Keratinocyte (primary cell): ENCODE results near the gene TRIP6. TPM values are rescaled to one million over a fixed set of nuclear protein-coding genes. Genes with fewer than 3 reads are reported as not detected.

Experiments used
- DNase-seq: peaks from one replicate; pipeline ENCODE4 v3.0.0-alpha.2; 2011; ENCODE audit warnings: low read depth, missing footprints, low spot score
- FAIRE-seq: peaks from 2 replicates; lab custom pipeline; 2011; peaks lifted over from hg19 to GRCh38; lab: Jason Lieb, UNC
- H2AFZ ChIP-seq: 2 replicates; pipeline ENCODE4 v1.6.0; 2012; ENCODE audit warnings: low read length, control low read depth, inconsistent platforms; ENCODE audit not compliant: control insufficient read depth
- H3K27ac ChIP-seq: 2 replicates; pipeline ENCODE4 v1.5.1; 2011; ENCODE audit warnings: low read length; ENCODE audit not compliant: control insufficient read depth, insufficient read depth
- H3K27me3 ChIP-seq: 3 replicates; pipeline ENCODE4 v1.6.0; 2011; ENCODE audit warnings: low read length; ENCODE audit not compliant: control insufficient read depth, insufficient read depth; ENCODE audit errors: extremely low read depth
- H3K36me3 ChIP-seq, 2 experiments: 2 replicates in 1 of 2; 3 replicates in 1 of 2; pipeline ENCODE4 v1.5.1; 2011; ENCODE audit warnings: low read length in 2 of 2, mild to moderate bottlenecking in 1 of 2; ENCODE audit not compliant: control insufficient read depth in 2 of 2, insufficient read depth in 2 of 2; ENCODE audit errors: extremely low read depth in 1 of 2
- H3K4me1 ChIP-seq: 3 replicates; pipeline ENCODE4 v1.5.1; 2011; ENCODE audit warnings: low read length; ENCODE audit not compliant: control insufficient read depth, insufficient read depth; ENCODE audit errors: extremely low read depth
- H3K4me2 ChIP-seq: 3 replicates; pipeline ENCODE4 v1.6.0; 2011; ENCODE audit warnings: low read depth, low read length; ENCODE audit not compliant: control insufficient read depth, insufficient read depth; ENCODE audit errors: extremely low read depth
- H3K4me3 ChIP-seq, 3 experiments: fragments of 200-600 bp in 1 of 3; sonication (generic) in 1 of 3; 2 replicates in 2 of 3; 3 replicates in 1 of 3; pipeline ENCODE4 v1.5.1; 2011 to 2016; ENCODE audit warnings: low read length in 3 of 3, mild to moderate bottlenecking in 3 of 3, control low read depth in 2 of 3, inconsistent platforms in 1 of 3, low read depth in 1 of 3, mixed read lengths in 1 of 3, mixed run types in 1 of 3, moderate library complexity in 1 of 3; ENCODE audit not compliant: control insufficient read depth in 2 of 3, insufficient read depth in 2 of 3; ENCODE audit errors: extremely low read depth in 1 of 3
- H3K79me2 ChIP-seq: 2 replicates; pipeline ENCODE4 v1.6.0; 2012; ENCODE audit warnings: low read length; ENCODE audit not compliant: control insufficient read depth, insufficient read depth
- H3K9ac ChIP-seq: 3 replicates; pipeline ENCODE4 v1.6.0; 2011; ENCODE audit warnings: low read length; ENCODE audit not compliant: control insufficient read depth, insufficient read depth; ENCODE audit errors: extremely low read depth
- H3K9me1 ChIP-seq: 3 replicates; pipeline ENCODE4 v1.6.0; 2011; ENCODE audit warnings: low read length; ENCODE audit not compliant: control insufficient read depth, insufficient read depth; ENCODE audit errors: extremely low read depth
- H3K9me3 ChIP-seq: 2 replicates; pipeline ENCODE4 v1.5.1; 2012; ENCODE audit warnings: low read depth, low read length; ENCODE audit not compliant: control insufficient read depth
- H4K20me1 ChIP-seq: 3 replicates; pipeline ENCODE4 v1.6.0; 2011; ENCODE audit warnings: low read length; ENCODE audit not compliant: control insufficient read depth, insufficient read depth; ENCODE audit errors: extremely low read depth
- EZH2 ChIP-seq: IDR thresholded peaks from one replicate; pipeline ENCODE4 v1.6.1; 2012; ENCODE audit warnings: inconsistent platforms, mild to moderate bottlenecking, low read length, moderate library complexity
- dilution Hi-C: fragments of 300-500 bp; cut with MboI; formaldehyde crosslinking; loops from one replicate; pipeline ENCODE4 v1.7.0; 2020; ENCODE audit warnings: low sequenced_read_pairs; ENCODE audit not compliant: extremely low pct_ligation_motif_present
- polyA plus RNA-seq, 5 experiments: library from polyadenylated mRNA; depleted of rRNA in 3 of 5; stranded (reverse) in 3 of 5; stranded (forward) in 1 of 5; unstranded in 1 of 5; fragments of >200 nt; gene quantifications; 1 replicate in 1 of 5; 2 replicates in 3 of 5; 3 replicates in 1 of 5; pipeline versions ENCODE4 v1.2.1 to v1.2.3, GENCODE V29; 2011 to 2012; ENCODE audit warnings: missing spikeins in 2 of 5, low read depth in 1 of 5, low replicate concordance in 1 of 5
- TF ChIP-seq, protein P1 (sequence below), 3 experiments: IDR thresholded peaks in 1 of 3; conservative IDR thresholded peaks in 1 of 3; optimal IDR thresholded peaks in 1 of 3; 2 replicates in 2 of 3; 3 replicates in 1 of 3; pipeline versions ENCODE3 to v1.5.1; 2011; ENCODE audit warnings: low read length in 3 of 3, mild to moderate bottlenecking in 3 of 3, moderate library complexity in 2 of 3, control low read depth in 1 of 3, inconsistent platforms in 1 of 3; ENCODE audit not compliant: insufficient read depth in 2 of 3; ENCODE audit errors: extremely low read depth in 1 of 3

The TRIP6 gene
- polyA plus RNA-seq, 1 donor (not counting 4 experiments of a cell fraction or from before 2014, with no cell fraction given) = 83.8 TPM

DNA sequence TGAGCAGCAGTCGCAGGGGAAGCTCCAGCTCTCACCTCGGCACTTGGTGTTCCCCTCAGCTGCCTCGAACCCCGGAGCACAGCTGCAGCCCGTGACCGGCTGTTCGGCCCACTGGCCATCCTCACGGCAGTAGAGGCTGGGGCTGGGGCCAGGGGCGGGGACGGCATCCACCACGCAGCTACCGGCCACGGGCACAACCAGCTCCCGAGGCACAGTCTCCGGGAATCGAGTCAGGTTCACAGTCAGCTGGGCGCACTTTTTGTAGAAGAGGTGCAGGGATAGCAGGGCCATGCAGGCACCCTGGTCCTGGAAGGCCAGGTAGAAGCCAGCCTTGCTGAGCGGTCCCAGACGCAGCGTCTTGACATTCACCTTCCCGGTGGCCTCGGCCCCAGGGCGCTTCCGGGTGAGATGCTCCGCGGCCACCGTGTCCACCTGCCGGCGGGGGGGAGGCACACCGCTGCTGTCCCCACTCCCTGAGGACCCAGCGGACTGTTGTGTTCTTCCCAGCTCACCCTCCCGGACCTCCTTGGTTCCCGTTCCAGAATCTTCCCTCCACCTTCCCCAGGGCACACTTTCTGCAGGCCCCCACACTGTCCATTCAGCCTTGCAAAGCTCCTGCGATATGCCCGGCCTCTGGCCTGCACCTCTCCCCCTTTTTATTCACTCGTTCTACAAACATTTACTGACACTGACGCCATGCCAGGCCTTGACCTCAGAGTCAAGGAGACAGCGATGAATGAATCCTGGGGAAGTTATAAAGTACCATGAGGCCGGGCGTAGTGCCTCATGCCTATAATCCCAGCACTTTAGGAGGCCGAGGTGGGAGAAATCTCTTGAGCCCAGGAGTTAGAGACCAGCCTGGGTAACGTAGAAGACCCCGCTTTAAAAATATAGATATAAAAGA is 44.7 kb upstream of the TRIP6 start:
- TF ChIP-seq EZH2 = no peak
- TF ChIP-seq, protein P1, sequence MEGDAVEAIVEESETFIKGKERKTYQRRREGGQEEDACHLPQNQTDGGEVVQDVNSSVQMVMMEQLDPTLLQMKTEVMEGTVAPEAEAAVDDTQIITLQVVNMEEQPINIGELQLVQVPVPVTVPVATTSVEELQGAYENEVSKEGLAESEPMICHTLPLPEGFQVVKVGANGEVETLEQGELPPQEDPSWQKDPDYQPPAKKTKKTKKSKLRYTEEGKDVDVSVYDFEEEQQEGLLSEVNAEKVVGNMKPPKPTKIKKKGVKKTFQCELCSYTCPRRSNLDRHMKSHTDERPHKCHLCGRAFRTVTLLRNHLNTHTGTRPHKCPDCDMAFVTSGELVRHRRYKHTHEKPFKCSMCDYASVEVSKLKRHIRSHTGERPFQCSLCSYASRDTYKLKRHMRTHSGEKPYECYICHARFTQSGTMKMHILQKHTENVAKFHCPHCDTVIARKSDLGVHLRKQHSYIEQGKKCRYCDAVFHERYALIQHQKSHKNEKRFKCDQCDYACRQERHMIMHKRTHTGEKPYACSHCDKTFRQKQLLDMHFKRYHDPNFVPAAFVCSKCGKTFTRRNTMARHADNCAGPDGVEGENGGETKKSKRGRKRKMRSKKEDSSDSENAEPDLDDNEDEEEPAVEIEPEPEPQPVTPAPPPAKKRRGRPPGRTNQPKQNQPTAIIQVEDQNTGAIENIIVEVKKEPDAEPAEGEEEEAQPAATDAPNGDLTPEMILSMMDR (optimal IDR thresholded peaks at IDR 0.05 in 1 of 3, IDR thresholded peaks at IDR 0.05 in 1 of 3, conservative IDR thresholded peaks at IDR 0.05 in 1 of 3; ENCODE audit: extremely low read depth in 1 of 3, insufficient read depth in 2 of 3, low read length in 3 of 3) = no peak
- H3K9me1 ChIP-seq = no peaks in the 10 kb centered on the region
- H3K9ac ChIP-seq = no peak overlapping the region
- peaks cover 4% of the 10 kb centered on the region for H4K20me1 ChIP-seq
- peaks cover 6% of the 10 kb centered on the region for H3K4me1 ChIP-seq
- no peak overlapping the region for H2AFZ ChIP-seq
- H3K4me2 ChIP-seq = no peak overlapping the region
- no peaks in the 10 kb centered on the region for H3K27me3 ChIP-seq
- H3K4me3 ChIP-seq = no peak overlapping the region
- H3K27ac ChIP-seq = no peak overlapping the region
- no peak for FAIRE-seq
- dilution Hi-C loops = no loop called here
- peaks cover 58% of the 10 kb centered on the region for H3K79me2 ChIP-seq
- DNase-seq = no peak
- H3K9me3 ChIP-seq = no peaks in the 10 kb centered on the region
- H3K36me3 ChIP-seq = peaks cover 32 to 45% of the 10 kb centered on the region in 2 experiments

DNA sequence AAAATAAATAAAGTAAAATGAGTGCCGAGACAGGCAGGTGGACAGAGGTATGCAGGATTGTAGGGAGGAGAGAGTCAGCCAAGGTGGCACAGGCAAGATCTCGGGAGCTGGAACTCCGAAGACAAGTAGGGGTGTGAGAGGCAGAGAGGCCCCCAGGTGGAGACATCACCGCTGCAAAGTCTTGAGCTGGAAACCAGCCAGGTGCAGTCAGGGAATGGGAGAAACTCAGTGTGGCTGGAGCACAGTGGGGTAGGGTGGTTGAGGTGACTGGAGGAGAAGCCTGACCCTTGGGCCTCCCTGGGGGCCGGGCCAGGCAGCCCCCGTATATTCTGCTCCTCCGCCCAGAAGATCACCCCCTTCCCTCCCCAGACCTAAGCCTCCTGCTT is 44.1 kb upstream of the TRIP6 start:
- no peaks in the 10 kb centered on the region for H3K9me1 ChIP-seq
- H3K4me3 ChIP-seq = no peak overlapping the region
- peaks cover 58% of the 10 kb centered on the region for H3K79me2 ChIP-seq
- H3K27ac ChIP-seq = no peak overlapping the region
- peaks cover 6% of the 10 kb centered on the region for H3K4me1 ChIP-seq
- H3K9ac ChIP-seq = no peak overlapping the region
- H2AFZ ChIP-seq = no peak overlapping the region
- H3K36me3 ChIP-seq = peaks cover 30 to 44% of the 10 kb centered on the region in 2 experiments
- no peaks in the 10 kb centered on the region for H3K27me3 ChIP-seq
- TF ChIP-seq, protein P1 (optimal IDR thresholded peaks at IDR 0.05 in 1 of 3, IDR thresholded peaks at IDR 0.05 in 1 of 3, conservative IDR thresholded peaks at IDR 0.05 in 1 of 3; ENCODE audit: extremely low read depth in 1 of 3, insufficient read depth in 2 of 3, low read length in 3 of 3) = no peak
- TF ChIP-seq EZH2 = no peak
- no peak for FAIRE-seq
- no peak overlapping the region for H3K4me2 ChIP-seq
- peaks cover 4% of the 10 kb centered on the region for H4K20me1 ChIP-seq
- no peaks in the 10 kb centered on the region for H3K9me3 ChIP-seq
- DNase-seq = no peak
- dilution Hi-C loops = no loop called here
